Kidney epithelial cell (primary cell): ENCODE results near the gene HDGFL3. TPM values are rescaled to one million over a fixed set of nuclear protein-coding genes. Genes with fewer than 3 reads are reported as not detected.

Source experiments
- DNase-seq: peaks from one replicate; pipeline ENCODE4 v3.0.0-alpha.2; 2010; ENCODE audit warnings: low read depth
- H3K27me3 ChIP-seq: 2 replicates; pipeline ENCODE4 v1.6.0; 2011; ENCODE audit warnings: low read length; ENCODE audit not compliant: control insufficient read depth, insufficient read depth
- H3K36me3 ChIP-seq: 2 replicates; pipeline ENCODE4 v1.5.1; 2011; ENCODE audit warnings: low read length; ENCODE audit not compliant: control insufficient read depth, insufficient read depth
- H3K4me3 ChIP-seq: 2 replicates; pipeline ENCODE4 v1.5.1; 2011; ENCODE audit warnings: low read depth, mild to moderate bottlenecking, control low read depth, low read length
- total RNA-seq: library from RNA; depleted of rRNA; stranded (reverse); fragments of >200 nt; gene quantifications from 2 replicates; pipeline ENCODE4 v1.2.3, GENCODE V29; 2015
- TF ChIP-seq, protein P1 (sequence below): IDR thresholded peaks from 2 replicates; pipeline ENCODE4 v1.5.1; 2011; ENCODE audit warnings: mild to moderate bottlenecking, moderate library complexity, low read length, control low read depth, inconsistent platforms; ENCODE audit not compliant: insufficient read depth, poor library complexity, severe bottlenecking

The HDGFL3 gene
- total RNA-seq, 1 donor from 2014 or later, result 77.3 TPM

DNA sequence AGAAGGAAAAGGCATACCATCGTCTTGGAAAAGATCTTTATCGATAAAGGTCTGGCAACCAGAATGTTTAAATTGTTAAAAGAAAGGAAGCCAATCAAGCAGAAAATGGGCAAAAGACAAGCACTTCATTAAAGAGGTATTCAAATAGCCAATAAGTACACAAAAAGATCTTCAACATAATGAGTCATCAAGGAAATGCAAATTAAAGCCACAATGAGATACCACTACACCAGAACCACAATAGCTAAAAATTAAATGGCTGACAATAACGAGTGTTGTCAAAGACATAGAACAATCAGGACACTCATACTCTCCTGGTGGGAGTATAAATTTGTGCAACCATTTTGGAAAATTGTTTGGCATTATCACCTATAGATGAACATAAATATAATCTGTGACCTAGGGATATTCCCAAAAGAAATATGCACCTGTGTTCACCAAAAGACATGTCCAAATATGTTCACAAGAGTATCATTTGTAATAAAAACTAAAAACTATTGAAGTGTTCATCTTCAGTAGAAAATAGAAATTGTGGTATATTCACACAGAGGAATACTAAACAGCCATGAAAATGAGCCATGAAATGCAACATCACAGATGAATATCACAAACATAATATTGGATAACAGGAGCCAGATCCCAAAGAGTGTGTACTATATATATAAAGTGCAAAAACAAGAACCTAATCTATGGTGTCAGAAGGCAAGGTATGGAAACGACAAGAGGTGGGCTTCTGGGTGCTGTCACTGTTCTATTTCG lies 126.2 kb downstream of the HDGFL3 start:
- Histone ChIP-seq H3K4me3 (no peak overlapping the region), H3K36me3 (no peaks in the 10 kb centered on the region), H3K27me3 (peaks cover 6% of the 10 kb centered on the region)
- TF ChIP-seq, protein P1, sequence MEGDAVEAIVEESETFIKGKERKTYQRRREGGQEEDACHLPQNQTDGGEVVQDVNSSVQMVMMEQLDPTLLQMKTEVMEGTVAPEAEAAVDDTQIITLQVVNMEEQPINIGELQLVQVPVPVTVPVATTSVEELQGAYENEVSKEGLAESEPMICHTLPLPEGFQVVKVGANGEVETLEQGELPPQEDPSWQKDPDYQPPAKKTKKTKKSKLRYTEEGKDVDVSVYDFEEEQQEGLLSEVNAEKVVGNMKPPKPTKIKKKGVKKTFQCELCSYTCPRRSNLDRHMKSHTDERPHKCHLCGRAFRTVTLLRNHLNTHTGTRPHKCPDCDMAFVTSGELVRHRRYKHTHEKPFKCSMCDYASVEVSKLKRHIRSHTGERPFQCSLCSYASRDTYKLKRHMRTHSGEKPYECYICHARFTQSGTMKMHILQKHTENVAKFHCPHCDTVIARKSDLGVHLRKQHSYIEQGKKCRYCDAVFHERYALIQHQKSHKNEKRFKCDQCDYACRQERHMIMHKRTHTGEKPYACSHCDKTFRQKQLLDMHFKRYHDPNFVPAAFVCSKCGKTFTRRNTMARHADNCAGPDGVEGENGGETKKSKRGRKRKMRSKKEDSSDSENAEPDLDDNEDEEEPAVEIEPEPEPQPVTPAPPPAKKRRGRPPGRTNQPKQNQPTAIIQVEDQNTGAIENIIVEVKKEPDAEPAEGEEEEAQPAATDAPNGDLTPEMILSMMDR, result no peak
- DNase-seq, result no peak

DNA sequence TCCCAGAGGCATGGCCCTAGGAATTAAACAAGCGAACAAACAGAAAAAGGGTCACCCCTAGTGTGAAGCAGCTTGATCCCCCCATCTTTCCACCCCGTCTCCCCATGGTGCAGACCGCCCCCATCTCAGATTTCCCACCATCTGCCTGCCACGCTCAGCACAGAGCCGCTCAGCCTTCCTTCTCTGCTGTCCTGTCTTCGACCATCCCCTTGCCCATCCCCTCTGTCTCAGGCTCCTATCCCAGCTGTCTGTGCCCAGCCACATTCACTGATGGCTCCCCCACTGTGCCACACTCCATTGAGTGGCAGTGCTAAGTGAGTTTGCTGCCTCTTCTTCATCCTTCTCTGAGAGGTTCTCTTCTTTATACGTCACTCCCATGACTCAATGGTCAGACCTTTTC lies 128.9 kb downstream of the HDGFL3 start:
- no peaks in the 10 kb centered on the region for H3K36me3 ChIP-seq
- DNase-seq, result no peak
- TF ChIP-seq, protein P1, result no peak
- H3K4me3 ChIP-seq, result no peak overlapping the region
- peaks cover 6% of the 10 kb centered on the region for H3K27me3 ChIP-seq

Other genes with a start within 250 kb of the HDGFL3 start
- 37.2 and 39.2 TPM in 2 replicates for gene RAMAC, start 221.6 kb downstream of the HDGFL3 start, total RNA-seq
- gene C15orf40, start 196.2 kb downstream of the HDGFL3 start, total RNA-seq, result 9.9 and 21.2 TPM in 2 replicates
- 85.4 and 90.0 TPM in 2 replicates for gene BTBD1, start 140.6 kb downstream of the HDGFL3 start, total RNA-seq
- gene TM6SF1, start 100.2 kb downstream of the HDGFL3 start, total RNA-seq, result 17.4 and 21.4 TPM in 2 replicates
- 21.3 and 25.4 TPM in 2 replicates for gene BNC1, start 76.8 kb upstream of the HDGFL3 start, total RNA-seq
- 0.75 and 1.0 TPM in 2 replicates for gene SH3GL3, start 239.5 kb upstream of the HDGFL3 start, total RNA-seq